Measurements from ENCODE around the gene CDH15. TPM values are rescaled to one million over a fixed set of nuclear protein-coding genes. Genes with fewer than 3 reads are reported as not detected.

Gene CDH15
- total RNA-seq, 1 experiment from 2014 or later = 0.46 TPM

- Mint-ChIP-seq H3K4me1 (no peaks in the 10 kb centered on the region), H3K27me3 (ENCODE audit: low read depth) (peaks cover 4% of the 10 kb centered on the region), H3K9me3 (no peaks in the 10 kb centered on the region), H3K4me3 (no peak overlapping the region), H3K36me3 (no peaks in the 10 kb centered on the region), H3K27ac (no peak overlapping the region)
- TF ChIP-seq ZNF512 (CRISPR knock-in tag; IDR thresholded peaks at IDR 0.05; ENCODE audit: borderline replicate concordance) = no peak
- no peak for TF ChIP-seq ZNF671 (CRISPR knock-in tag; IDR thresholded peaks at IDR 0.05)
- no peak for TF ChIP-seq ZNF138 (CRISPR knock-in tag; conservative IDR thresholded peaks at IDR 0.05)
- no peak for TF ChIP-seq ZMAT4 (CRISPR knock-in tag; IDR thresholded peaks at IDR 0.05)
- no peak for TF ChIP-seq NFE2L1 (CRISPR knock-in tag; IDR thresholded peaks at IDR 0.05)
- no peak for TF ChIP-seq NFATC4 (CRISPR knock-in tag; IDR thresholded peaks at IDR 0.05)
- TF ChIP-seq USF2 (CRISPR knock-in tag; IDR thresholded peaks at IDR 0.05) = no peak
- no peak for TF ChIP-seq ERG (CRISPR knock-in tag; IDR thresholded peaks at IDR 0.05)
- no peak for TF ChIP-seq SMAD3 (CRISPR knock-in tag; IDR thresholded peaks at IDR 0.05; ENCODE audit: borderline replicate concordance)
- TF ChIP-seq ETV6 (CRISPR knock-in tag; IDR thresholded peaks at IDR 0.05) = no peak
- TF ChIP-seq ZNF425 (CRISPR knock-in tag; conservative IDR thresholded peaks at IDR 0.05) = no peak
- no peak for TF ChIP-seq ARID4B (CRISPR knock-in tag; IDR thresholded peaks at IDR 0.05; ENCODE audit: borderline replicate concordance)
- ChIA-PET POLR2A (no interaction called here), CTCF (interaction anchor here (1.2 to 2.0 kb wide), 2 partner anchors 27 to 457 kb away, joined by 4 to 6 read pairs; no protein-coding TSS in a partner anchor)
- no peak for ATAC-seq
- no peak for DNase-seq (ENCODE audit: low spot score)
These were observed 23.1 kb downstream of the CDH15 start for GRCh38 chr16:89194340-89195311.

Measured in WTC11 (cell line).